GM18873 (cell line): ENCODE results near the gene PCID2.

Experiments
- ATAC-seq: cut with Tn5 transposase; IDR thresholded peaks from one replicate; pipeline ENCODE4 v1.9.1; 2021; ENCODE audit warnings: mild to moderate bottlenecking, moderate library complexity, moderate number of reproducible peaks; ENCODE audit not compliant: unreplicated experiment, low FRiP score

The PCID2 gene

GRCh38 chr13:113220141-113220598 lies 11.7 kb upstream of the PCID2 start:
- ATAC-seq: no peak

GRCh38 chr13:113219256-113219940 lies 10.9 kb upstream of the PCID2 start:
- ATAC-seq: no peak

GRCh38 chr13:113218586-113218985 lies 10.1 kb upstream of the PCID2 start:
- no peak for ATAC-seq

DNA sequence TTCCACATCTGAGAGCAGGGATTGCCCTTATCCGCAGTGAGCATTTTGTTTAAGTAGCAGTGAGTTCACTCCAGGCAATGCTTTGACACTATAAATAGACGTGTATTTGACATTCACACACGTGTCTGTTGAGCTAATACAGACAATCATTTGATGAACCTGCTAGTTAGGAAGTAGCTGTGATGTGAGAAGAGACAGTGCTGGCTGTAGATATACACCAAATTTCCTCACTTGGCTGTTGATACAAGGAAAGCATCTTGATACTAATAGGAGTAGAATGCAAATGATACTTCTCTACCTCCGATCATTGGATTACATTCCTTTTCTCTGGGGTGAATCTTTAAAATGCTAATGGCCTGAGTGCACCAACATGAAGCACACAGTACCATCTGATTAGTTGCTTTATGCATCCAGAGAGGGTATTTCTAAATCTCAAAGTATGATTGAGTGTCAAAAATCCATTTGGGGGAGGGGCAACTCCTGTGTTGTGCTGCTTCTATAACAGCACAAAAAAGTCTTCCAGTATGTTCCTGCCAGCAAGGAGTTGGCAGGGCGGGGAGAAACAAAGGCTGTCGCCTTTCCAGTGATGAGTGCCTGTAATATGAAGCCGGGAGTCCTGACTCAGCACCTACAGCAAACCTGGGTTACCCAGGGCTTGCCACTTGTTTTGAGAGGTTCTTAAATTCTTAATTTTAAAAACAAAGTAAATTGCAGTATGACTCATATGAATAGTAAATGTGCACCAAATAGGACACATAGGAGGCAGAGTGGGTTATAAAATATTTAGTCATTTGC lies 8.0 kb upstream of the PCID2 start:
- no peak for ATAC-seq

- ATAC-seq: no peak
Observed at GRCh38 chr13:113211774-113212173, 3.3 kb upstream of the PCID2 start.

- ATAC-seq: no peak
Observed at GRCh38 chr13:113210833-113211232, 2.4 kb upstream of the PCID2 start.

DNA sequence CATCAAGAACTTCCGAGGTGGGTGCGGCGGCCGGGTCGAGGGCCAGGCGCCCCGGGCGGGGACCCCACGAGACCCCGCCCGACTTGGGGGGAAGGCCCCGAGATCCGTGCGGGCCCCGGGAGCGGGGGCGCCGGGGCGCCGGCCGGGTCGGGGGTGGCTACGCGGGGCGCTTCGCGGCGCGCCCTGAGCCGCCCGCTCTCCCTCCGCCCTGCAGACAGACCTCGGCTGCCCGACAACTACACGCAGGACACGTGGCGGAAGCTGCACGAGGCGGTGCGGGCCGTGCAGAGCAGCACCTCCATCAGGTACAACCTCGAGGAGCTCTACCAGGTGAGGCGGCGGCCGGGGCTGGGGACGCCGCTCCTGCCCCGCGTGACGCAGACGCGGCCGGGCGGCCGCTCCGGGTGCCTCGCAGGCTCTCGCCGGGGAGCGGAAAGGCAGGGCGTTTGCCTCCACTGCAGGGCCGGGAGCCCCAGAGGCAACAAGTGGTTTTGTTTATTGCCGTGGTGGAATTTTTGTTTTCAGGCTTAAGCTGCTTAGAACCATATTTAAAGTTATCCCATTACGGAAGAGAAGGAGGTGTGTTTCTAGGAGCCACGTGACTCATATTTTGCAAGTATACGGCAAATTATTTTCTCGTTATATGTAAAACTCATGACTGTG lies 1.4 kb upstream of the PCID2 start:
- ATAC-seq: no peak

DNA sequence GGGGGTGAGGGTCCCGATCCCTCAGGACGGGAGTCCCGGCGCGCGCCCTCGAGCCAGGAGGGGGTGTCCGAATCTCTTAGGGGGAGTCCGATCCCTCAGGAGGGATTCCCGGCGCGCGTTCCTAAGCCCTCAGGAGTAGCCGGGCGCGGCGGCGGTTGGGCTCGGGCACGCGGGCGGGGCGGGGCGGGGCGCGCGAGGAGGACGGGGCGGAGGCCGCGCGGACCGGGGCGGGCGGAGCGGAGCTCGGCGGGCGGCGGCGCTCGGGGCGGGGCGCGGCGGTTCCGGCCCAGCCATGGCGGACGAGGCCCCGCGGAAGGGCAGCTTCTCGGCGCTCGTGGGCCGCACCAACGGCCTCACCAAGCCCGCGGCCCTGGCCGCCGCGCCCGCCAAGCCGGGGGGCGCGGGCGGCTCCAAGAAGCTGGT lies 878 bp upstream of the PCID2 start, which contains the start of gene CUL4A:
Gene CUL4A (plus strand): TSS at position 278 of the 423 bp plus-strand sequence. CDS start 15 bp downstream, at position 293.
- peak; percentile 15 for ATAC-seq

GRCh38 chr13:113207890-113208420 lies 514 bp downstream of the PCID2 start:
- peak; percentile 1 for ATAC-seq

DNA sequence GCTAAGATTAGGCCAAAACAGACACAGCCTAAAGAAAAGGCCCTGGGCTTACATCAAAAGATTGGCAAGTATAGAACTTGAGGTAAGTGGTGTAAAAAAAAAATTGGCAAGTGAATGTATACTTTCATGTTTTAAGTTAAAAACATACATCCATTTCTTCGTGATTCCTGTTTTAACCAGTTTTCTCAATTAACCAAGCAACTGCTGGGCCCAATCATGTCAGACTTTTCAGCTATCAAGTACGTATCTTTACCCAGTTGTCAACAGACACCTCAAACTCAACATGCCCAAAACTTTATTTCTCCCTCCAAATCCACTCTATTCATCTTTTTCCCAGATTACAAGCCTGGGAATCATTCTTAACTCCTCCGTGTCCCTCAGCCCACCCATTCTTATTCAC lies 1.0 kb downstream of the PCID2 start:
- no peak for ATAC-seq

GRCh38 chr13:113205428-113205931 lies 3.0 kb downstream of the PCID2 start:
- ATAC-seq: no peak

DNA sequence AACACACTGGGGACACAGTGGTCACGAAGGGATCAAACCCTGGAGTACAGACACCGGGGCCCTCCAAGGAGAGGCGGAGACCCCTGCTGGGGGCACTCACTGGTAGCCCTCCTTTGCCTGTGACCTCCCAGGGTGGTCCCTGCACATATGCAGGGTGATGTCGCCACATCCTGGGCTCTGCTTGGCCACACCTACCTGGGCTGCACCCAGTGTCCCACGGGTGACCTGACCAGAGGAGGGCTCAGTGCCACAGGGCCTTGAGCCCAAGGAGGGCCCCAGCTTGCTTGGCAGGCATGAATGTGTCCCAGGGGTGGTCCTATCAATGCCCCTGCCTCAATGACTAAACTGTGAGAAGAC lies 4.1 kb downstream of the PCID2 start:
- no peak for ATAC-seq

- ATAC-seq: no peak
Observed at GRCh38 chr13:113203507-113204377, 4.7 kb downstream of the PCID2 start.

GRCh38 chr13:113202912-113203311 lies 5.6 kb downstream of the PCID2 start:
- no peak for ATAC-seq

DNA sequence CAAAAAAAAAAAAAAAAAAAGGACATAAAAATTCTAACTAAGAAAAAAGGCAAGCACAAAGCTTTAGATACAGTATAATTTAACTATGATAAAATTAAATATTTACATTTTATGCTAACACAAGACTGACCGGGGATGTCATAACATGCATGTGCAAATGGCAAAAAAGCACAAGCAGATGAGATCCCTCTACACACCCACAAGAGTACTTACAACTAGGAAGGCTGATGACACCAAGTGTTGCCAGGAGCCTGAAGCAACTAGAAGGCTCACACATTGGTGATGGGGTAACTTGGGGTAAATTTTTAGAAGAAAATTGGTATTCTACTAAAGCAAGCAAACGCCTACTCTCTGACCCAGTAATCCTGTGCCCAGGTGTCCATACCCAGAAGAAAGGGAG lies 6.7 kb downstream of the PCID2 start:
- no peak for ATAC-seq

DNA sequence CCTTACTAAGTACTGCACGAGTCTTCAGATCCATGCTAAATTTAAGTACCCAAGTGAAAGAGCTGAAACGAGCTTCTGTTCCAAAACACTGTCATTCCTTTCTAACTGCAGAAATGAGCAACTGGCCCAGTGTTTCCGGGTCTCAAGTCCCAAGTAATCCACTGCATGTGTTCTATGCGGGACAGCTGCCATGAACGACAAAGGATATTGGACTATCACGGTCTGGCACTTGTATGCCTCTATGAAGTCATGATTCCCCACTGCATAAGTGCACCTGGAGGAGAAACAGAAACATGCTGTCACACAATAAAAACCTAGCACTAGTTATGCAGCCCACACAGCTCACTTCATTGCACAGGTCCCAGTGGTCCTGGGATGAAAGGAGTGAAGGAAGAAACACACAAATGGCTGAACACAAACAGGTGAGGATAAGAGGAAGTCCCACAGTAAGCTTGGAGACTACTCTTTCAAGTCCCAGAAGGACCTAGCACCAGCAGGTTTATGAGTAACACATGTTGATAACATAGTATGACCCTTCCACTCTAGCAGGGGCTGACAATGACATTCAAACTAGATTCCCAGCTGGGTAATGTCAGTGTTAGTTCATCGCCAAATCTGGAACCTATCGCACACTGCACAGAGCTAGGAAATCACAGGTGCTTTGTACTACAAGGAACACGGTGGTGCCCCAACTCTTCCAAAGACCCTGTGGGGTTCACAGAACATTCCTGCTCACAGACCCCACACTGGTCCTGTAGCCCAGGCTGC lies 11.3 kb downstream of the PCID2 start:
- ATAC-seq: no peak

- ATAC-seq: no peak
Observed at GRCh38 chr13:113195360-113195759, 13.1 kb downstream of the PCID2 start.

GRCh38 chr13:113192902-113193301 lies 15.6 kb downstream of the PCID2 start:
- no peak for ATAC-seq

DNA sequence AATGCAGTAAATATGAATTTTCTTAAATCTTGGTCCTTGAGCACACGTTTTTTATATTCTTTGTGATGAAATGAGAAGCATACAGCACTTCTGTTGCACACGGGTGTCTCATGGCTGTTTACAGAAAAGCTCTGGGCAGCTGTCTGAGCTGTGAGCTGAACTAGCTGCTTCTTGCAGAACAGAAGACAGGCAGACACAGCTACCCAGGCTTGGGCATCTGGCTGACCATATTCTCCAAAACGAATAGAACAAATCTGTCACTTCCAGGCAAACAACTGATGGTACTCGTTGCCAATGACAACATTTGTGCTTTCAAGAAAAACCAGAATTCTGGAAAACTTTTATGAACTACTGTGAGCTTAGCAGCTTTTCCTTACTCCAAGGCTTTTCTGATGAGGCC lies 16.2 kb downstream of the PCID2 start:
- no peak for ATAC-seq
